Central memory CD8-positive, alpha-beta T cell (primary cell): ENCODE data around the gene CAND2.
"Not testable (repeated sequence)": the region's sequence is repeated elsewhere in the genome, so short reads cannot be mapped to it uniquely, and the experiment has no call there.

ENCODE experiments used
- ATAC-seq: fragments of 150-1000 bp; cut with Tn5 transposase; replicated peaks from 2 replicates; pipeline ENCODE4 v1.10.0; 2022; ENCODE audit warnings: mild to moderate bottlenecking, moderate FRiP score, moderate number of reproducible peaks; ENCODE audit not compliant: poor library complexity, severe bottlenecking; ENCODE audit errors: extremely low read depth
- DNase-seq, 2 donors: peaks; one replicate each; pipeline ENCODE4 v3.0.0; 2021; ENCODE audit warnings: low spot score in 2 of 2
- H3K27ac Mint-ChIP-seq: one replicate; pipeline ENCODE4 v1.8.0; 2022; ENCODE audit warnings: low read depth, mild to moderate bottlenecking, moderate library complexity, mixed read lengths
- H3K27me3 Mint-ChIP-seq: one replicate; pipeline ENCODE4 v1.8.0; 2022; ENCODE audit warnings: mixed read lengths
- H3K36me3 Mint-ChIP-seq: one replicate; pipeline ENCODE4 v1.8.0; 2022; ENCODE audit warnings: mild to moderate bottlenecking, moderate library complexity, mixed read lengths; ENCODE audit not compliant: insufficient read depth
- H3K4me1 Mint-ChIP-seq: one replicate; pipeline ENCODE4 v1.8.0; 2022; ENCODE audit warnings: mixed read lengths
- H3K4me3 Mint-ChIP-seq: one replicate; pipeline ENCODE4 v1.8.0; 2022; ENCODE audit warnings: mild to moderate bottlenecking, moderate library complexity, mixed read lengths
- H3K9me3 Mint-ChIP-seq: one replicate; pipeline ENCODE4 v1.8.0; 2022; ENCODE audit warnings: mixed read lengths

CAND2 gene

DNA sequence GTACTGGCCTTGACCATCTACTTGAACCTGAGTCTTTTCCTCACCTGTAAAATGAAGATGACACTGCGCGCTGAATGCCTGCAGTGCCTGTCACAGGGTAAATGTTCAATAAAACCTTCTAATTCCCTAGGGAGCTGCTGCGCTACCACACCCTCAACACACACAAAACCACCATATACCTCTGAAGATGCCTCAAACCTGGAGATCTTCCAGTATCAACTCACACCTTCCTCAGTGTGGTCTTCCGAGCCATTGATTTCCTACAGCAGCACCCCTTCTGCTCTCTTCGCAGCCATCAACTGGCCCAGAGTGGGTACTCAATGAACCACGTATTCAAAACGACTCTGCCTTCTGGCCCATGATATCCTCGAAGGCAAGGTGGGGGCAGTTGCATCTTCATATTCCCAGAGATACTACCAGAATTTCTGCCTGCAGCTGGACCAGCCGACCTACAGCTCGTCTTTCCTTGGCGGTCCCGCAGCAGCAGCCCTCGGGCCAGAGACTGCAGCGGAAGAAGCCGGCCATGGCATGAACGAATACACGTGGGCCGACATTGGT is 44.2 kb downstream of the CAND2 start:
- Mint-ChIP-seq H3K27me3 (no peaks in the 10 kb centered on the region), H3K4me3 (peak overlapping the region; percentile 91), H3K36me3 (peaks cover 49% of the 10 kb centered on the region), H3K27ac (peak overlapping the region; percentile 99), H3K9me3 (no peaks in the 10 kb centered on the region), H3K4me1 (peaks cover 46% of the 10 kb centered on the region)
- ATAC-seq (peak; percentile 41), DNase-seq (no peak)

DNA sequence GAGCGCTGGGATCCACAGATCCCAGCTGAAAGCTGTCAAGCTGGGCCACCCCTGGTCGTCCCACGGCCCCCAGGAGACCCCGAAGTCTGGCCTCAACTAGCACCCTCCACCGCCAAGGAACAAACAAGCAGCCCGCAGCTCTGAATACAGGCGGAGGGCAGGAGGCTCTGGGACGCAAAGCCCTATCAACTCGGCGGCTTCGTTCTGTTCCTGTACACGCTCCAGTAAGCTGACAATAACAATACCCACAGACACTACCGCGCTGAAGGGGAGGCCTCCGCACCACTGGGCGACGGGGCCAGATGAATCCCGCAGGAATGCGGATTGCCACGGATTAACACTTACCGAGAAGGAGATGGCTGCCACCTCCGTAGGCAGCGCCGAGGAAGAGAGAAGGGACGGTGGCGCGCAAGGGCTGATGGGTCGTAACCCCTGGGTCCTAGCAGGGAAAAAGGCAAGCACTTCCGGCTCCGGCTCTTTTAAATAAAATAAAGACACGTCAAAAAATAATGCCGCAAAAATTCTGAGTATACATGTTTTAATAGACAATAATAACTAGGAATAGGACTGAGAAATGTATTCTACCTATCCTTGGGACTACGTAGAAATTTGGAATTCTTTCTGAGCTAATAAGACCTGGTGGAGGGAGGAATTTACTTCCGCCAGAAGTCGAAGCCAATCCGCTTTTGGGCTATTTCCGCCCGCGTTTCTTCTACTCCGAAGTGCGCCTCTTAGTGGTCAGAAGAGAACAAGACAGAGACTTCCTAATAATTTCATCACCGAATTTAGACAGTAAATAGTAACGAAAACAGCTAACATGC is 44.9 kb downstream of the CAND2 start, which contains the start of gene RPL32:
Gene RPL32 (minus strand): TSS at position 417 of the 821 bp plus-strand sequence. CDS start 1,328 bp downstream, outside the sequence.
- Mint-ChIP-seq H3K36me3 (peaks cover 44% of the 10 kb centered on the region), H3K9me3 (no peaks in the 10 kb centered on the region), H3K27ac (peak within 1 kb of the TSS; percentile 99), H3K27me3 (no peaks in the 10 kb centered on the region), H3K4me3 (peak within 1 kb of the TSS; percentile 91), H3K4me1 (peaks cover 46% of the 10 kb centered on the region)
- DNase-seq (peak; percentile 74 to 78), ATAC-seq (peak; percentile 90)

DNA sequence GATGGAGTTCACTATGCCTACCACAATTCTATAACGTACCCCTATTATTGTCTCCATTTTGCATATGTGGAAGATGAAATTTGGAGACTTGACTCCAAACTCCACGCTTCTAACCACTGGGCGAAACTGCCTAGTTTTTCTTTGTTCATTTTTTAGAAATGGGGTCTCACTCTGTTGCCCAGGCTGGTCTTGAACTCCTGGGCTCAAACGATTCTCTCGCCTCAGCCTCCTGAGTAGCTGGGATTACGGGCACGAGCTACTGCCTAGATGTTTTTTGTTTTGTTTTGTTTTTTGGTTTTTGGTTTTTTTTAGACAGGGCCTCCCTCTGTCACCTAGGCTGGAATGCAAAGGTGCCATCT is 45.5 kb downstream of the CAND2 start:
- Mint-ChIP-seq H3K9me3 (no peaks in the 10 kb centered on the region), H3K4me1 (peaks cover 41% of the 10 kb centered on the region), H3K4me3 (peak overlapping the region; percentile 91), H3K27me3 (no peaks in the 10 kb centered on the region), H3K27ac (peak overlapping the region; percentile 99), H3K36me3 (peaks cover 38% of the 10 kb centered on the region)
- ATAC-seq = no peak
- DNase-seq = no peak

DNA sequence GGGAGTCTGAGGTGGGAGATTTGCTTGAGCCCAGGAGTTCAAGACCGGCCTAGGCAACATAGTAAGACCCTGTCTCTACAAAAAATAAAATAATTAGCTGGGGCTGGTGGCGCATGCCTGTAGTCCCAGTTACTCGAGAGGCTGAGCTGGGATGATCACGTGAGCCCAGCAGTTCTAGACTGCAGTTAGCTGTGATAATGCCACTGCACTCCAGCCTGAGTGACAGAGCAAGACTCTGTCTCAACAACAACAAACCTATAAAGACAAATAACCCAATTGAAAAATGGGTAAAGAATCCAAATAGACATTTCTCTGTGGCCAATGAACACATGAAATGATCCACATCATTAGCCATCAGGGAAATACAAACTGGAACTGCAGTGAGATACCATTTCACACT is 46.0 kb downstream of the CAND2 start:
- no peak for DNase-seq
- Mint-ChIP-seq H3K9me3 (no peaks in the 10 kb centered on the region), H3K4me3 (peak overlapping the region; percentile 91), H3K27me3 (no peaks in the 10 kb centered on the region), H3K4me1 (peaks cover 36% of the 10 kb centered on the region), H3K27ac (peak overlapping the region; percentile 99), H3K36me3 (peaks cover 34% of the 10 kb centered on the region)
- ATAC-seq = no peak

DNA sequence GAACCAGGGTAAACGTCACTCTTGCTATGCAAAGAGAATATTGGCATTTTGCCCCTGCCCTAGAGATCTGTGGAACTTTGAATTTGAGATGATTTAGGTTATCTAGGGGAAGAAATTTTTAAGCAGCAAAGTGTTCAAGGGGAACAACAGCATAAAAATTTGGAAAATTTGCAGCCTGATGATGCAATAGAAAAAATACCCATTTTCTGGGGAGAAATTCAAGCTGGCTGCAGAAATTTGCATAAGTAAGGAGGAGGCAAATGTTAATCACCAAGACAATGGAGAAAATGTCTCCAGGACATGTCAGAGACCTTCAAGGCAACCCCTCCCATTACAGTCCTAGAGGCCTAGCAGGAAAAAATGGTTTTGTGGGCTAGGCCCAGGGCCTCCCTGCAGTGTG is 49.3 kb downstream of the CAND2 start:
- ATAC-seq = no peak
- no peak for DNase-seq
- no peaks in the 10 kb centered on the region for H3K27me3 Mint-ChIP-seq

DNA sequence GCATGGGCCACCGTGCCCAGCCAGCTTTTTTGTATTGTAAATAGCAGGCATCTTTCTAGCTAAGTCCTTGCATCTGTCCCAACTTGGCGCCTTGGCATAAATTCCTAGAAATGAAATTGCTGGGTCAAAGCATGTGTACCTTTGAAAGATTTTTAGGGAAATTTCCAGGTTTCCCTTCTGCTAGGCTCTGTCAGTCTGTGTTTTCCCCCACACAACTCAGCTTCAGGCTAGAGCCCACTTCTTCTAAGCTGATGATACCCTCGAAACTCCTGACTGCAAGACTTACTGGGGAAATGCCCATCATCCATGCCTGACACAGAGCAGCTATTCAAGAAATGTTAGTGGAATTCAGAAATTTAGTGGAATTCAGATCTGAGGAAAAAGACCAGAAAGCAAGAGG is 55.7 kb downstream of the CAND2 start:
- DNase-seq (no peak), ATAC-seq (no peak)
- no peak overlapping the region for H3K4me3 Mint-ChIP-seq
- H3K9me3 Mint-ChIP-seq = no peaks in the 10 kb centered on the region
- H3K4me1 Mint-ChIP-seq = no peaks in the 10 kb centered on the region
- peaks cover 11% of the 10 kb centered on the region for H3K27me3 Mint-ChIP-seq
- no peak overlapping the region for H3K27ac Mint-ChIP-seq
- H3K36me3 Mint-ChIP-seq = peaks cover 2% of the 10 kb centered on the region

More for the DNA sequence above, 49.3 kb downstream of the CAND2 start:
- H3K4me3 Mint-ChIP-seq = no peak overlapping the region
- no peaks in the 10 kb centered on the region for H3K9me3 Mint-ChIP-seq
- peaks cover 11% of the 10 kb centered on the region for H3K36me3 Mint-ChIP-seq
- H3K4me1 Mint-ChIP-seq = peaks cover 2% of the 10 kb centered on the region
- no peak overlapping the region for H3K27ac Mint-ChIP-seq

DNA sequence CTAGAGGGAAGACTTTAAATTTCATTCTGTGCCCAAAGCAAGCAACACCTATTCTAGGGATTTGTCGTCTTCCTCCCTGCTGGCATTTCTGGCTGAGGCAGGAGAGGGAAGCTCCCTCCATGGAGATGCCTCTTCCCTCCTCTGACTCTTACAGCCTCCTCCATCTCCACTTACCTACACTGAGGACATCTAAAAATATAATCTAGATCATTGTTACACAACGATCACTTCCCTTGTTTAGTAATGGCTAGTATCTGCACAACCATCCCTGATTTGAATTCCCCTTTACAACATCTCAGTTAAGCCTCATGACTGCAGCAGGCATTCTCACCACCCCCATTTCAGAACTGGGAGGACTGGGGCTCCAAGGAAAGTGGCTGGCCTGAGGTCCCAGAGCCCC is 57.4 kb downstream of the CAND2 start:
- not testable (repeated sequence) for DNase-seq, H3K36me3 Mint-ChIP-seq, H3K4me1 Mint-ChIP-seq, ATAC-seq, H3K9me3 Mint-ChIP-seq, H3K4me3 Mint-ChIP-seq, H3K27ac Mint-ChIP-seq
- peaks cover 11% of the 10 kb centered on the region for H3K27me3 Mint-ChIP-seq

DNA sequence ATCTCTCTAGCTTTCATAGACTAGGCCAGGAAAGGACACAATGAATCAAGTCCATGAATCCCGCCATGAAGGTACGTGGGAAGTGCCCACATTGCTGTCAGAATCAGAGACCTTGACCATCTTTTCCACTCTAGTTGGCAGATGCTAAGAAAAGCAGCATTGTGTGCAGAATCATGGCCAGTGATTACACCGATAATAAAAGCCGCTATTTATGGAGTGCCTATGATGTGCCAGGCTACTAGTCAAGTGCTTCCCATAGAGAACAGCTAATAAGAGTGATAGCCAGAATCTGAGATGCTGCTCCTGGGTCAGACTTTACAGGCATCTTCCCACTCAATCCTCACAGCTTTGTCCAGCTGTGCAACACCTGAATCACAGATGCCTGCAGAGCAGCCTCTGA is 58.1 kb downstream of the CAND2 start:
- Mint-ChIP-seq H3K4me3 (no peak overlapping the region), H3K27me3 (peaks cover 11% of the 10 kb centered on the region), H3K27ac (no peak overlapping the region), H3K9me3 (no peaks in the 10 kb centered on the region), H3K4me1 (no peaks in the 10 kb centered on the region), H3K36me3 (no peaks in the 10 kb centered on the region)
- no peak for ATAC-seq
- no peak for DNase-seq

DNA sequence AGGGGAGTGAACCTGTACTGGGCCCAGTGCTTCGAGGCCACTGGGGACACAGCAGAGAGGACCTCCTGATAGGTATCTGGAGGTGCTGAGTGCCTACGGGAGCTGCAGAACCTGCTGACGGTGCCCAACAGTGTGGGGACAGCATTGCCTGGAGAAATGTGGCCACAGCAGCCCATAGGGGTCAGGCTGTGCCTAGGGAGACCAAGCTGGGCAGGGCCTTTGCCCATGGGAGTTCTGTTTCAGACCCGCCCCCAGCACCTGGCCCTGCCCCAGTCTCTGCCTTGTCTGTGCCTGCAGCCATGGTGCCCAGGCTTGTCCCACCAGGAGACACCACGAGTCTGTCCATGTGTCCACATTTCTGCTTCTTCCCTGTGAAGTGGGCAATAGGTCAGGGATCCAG is 60.1 kb downstream of the CAND2 start:
- ATAC-seq = no peak
- no peak overlapping the region for H3K4me3 Mint-ChIP-seq
- peaks cover 21% of the 10 kb centered on the region for H3K27me3 Mint-ChIP-seq
- no peak overlapping the region for H3K27ac Mint-ChIP-seq
- no peaks in the 10 kb centered on the region for H3K36me3 Mint-ChIP-seq
- no peaks in the 10 kb centered on the region for H3K9me3 Mint-ChIP-seq
- H3K4me1 Mint-ChIP-seq = no peaks in the 10 kb centered on the region
- no peak for DNase-seq

DNA sequence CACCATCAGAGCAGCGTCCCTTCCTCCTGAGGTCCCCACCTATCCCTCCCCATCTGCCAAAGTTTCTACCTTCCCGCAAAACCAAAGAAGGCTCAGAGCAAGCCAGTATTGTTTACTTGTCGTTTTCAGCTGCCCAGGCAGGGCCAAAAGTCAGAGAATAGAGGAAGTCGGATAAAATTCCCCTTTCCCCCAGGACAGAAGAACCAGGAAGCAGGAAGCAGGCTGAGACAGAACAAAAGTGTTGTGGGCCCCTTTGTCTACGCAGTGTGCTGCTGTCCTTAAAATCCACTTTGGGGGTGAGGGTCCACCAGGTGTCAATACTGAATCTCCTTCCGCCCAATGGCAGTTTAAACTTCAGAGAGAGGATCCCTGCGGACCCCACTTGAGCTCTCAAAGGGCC is 63.4 kb downstream of the CAND2 start:
- Mint-ChIP-seq H3K36me3 (peaks cover 1% of the 10 kb centered on the region), H3K27me3 (peaks cover 10% of the 10 kb centered on the region), H3K4me1 (no peaks in the 10 kb centered on the region), H3K27ac (no peak overlapping the region), H3K4me3 (no peak overlapping the region), H3K9me3 (no peaks in the 10 kb centered on the region)
- no peak for ATAC-seq
- no peak for DNase-seq

DNA sequence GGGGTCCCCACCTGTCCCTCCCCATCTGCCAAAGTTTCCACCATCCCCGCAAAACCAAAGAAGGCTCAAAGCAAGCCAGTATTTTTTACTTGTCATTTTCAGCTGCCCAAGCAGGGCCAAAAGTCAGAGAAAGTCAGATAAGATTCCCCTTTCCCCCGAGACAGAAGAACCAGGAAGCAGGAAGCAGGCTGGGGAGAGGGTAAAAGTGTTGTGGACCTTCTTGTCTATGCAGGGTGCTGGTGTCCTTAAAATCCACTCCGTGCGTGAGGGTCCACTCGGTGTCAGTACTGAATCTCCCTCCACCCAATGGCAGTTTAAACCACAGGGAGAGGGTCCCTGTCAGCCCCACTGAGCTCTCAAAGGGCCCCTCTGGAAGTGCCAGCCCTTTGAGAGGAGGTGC is 65.1 kb downstream of the CAND2 start:
- Mint-ChIP-seq H3K27me3 (peaks cover 10% of the 10 kb centered on the region), H3K9me3 (no peaks in the 10 kb centered on the region), H3K4me3 (no peak overlapping the region), H3K27ac (no peak overlapping the region), H3K36me3 (peaks cover 1% of the 10 kb centered on the region), H3K4me1 (no peaks in the 10 kb centered on the region)
- DNase-seq = no peak
- no peak for ATAC-seq

DNA sequence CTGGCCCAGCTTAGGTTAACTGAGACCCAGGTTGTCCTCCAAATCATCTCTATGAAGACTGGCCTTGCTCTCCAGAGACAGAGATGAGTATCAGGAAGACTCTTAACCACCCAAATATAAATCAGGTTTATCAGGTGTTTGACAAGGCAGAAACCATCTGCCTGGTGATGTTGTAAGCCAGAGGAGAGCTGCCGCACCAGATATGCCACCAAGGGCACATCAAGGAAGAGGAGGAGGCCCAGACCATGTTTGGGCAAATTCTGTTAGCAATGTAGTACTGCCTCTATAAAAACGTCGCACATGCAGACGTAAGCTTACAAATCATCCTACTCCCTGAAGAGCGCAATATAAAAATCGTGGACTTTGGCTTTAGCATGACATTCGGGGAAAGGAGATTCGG is 65.9 kb downstream of the CAND2 start:
- H3K27ac Mint-ChIP-seq = no peak overlapping the region
- no peak for DNase-seq
- ATAC-seq = no peak
- no peak overlapping the region for H3K4me3 Mint-ChIP-seq
- H3K4me1 Mint-ChIP-seq = no peaks in the 10 kb centered on the region
- H3K9me3 Mint-ChIP-seq = no peaks in the 10 kb centered on the region
- H3K36me3 Mint-ChIP-seq = peaks cover 1% of the 10 kb centered on the region
- H3K27me3 Mint-ChIP-seq = peaks cover 10% of the 10 kb centered on the region

DNA sequence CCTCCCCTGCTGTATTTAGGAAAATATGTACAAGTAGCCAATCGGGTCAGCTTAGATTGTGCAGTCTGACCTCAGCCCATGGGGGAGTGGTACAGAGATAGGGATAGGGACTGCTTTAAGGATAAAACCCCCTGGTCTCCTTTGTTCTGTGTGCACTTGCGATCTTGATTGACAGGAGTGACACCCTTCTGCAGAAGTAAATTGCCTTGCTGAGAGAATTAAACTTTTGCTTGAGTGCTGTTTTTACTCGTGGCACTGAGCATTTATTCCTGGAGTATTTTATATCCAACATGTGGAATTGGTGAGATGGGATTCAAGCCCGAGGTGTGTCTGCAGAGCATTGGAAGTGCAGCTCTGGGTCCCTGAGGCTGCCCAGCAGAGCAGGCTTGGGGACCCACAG is 68.8 kb downstream of the CAND2 start:
- no peak overlapping the region for H3K27ac Mint-ChIP-seq
- H3K36me3 Mint-ChIP-seq = peaks cover 1% of the 10 kb centered on the region
- DNase-seq = no peak
- H3K9me3 Mint-ChIP-seq = no peaks in the 10 kb centered on the region
- H3K27me3 Mint-ChIP-seq = peaks cover 3% of the 10 kb centered on the region
- no peak overlapping the region for H3K4me3 Mint-ChIP-seq
- peaks cover 18% of the 10 kb centered on the region for H3K4me1 Mint-ChIP-seq
- ATAC-seq = no peak
